ENCODE results near the gene WDR37.

WDR37 gene

DNA sequence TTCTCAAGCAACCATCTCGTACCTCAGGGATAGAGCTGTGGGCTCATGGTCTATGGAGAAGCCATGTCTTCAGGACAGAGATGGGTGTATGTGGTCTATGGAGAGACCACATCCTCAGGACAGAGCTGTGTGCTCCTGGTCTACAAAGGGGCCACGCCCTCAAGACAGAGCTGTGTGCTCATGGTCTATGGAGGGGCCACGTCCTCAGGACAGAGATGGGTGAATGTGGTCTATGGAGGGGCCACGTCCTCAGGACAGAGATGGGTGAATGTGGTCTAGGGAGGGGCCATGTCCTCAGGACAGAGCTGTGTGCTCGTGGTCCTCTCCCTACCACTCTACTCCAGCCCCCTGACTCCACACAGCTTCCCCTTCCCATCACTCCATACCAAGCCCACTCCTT, 117.8 kb downstream of the WDR37 start:
- no peak for DNase-seq (ENCODE audit: low spot score)
- TF ChIP-seq, protein P1, sequence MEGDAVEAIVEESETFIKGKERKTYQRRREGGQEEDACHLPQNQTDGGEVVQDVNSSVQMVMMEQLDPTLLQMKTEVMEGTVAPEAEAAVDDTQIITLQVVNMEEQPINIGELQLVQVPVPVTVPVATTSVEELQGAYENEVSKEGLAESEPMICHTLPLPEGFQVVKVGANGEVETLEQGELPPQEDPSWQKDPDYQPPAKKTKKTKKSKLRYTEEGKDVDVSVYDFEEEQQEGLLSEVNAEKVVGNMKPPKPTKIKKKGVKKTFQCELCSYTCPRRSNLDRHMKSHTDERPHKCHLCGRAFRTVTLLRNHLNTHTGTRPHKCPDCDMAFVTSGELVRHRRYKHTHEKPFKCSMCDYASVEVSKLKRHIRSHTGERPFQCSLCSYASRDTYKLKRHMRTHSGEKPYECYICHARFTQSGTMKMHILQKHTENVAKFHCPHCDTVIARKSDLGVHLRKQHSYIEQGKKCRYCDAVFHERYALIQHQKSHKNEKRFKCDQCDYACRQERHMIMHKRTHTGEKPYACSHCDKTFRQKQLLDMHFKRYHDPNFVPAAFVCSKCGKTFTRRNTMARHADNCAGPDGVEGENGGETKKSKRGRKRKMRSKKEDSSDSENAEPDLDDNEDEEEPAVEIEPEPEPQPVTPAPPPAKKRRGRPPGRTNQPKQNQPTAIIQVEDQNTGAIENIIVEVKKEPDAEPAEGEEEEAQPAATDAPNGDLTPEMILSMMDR (conservative IDR thresholded peaks at IDR 0.05; ENCODE audit: low read depth): no peak
- ChIA-PET CTCF (no interaction called here), POLR2A (ENCODE audit: low non-redundant PET) (no interaction called here)
- H3K27ac ChIP-seq: no peak overlapping the region

DNA sequence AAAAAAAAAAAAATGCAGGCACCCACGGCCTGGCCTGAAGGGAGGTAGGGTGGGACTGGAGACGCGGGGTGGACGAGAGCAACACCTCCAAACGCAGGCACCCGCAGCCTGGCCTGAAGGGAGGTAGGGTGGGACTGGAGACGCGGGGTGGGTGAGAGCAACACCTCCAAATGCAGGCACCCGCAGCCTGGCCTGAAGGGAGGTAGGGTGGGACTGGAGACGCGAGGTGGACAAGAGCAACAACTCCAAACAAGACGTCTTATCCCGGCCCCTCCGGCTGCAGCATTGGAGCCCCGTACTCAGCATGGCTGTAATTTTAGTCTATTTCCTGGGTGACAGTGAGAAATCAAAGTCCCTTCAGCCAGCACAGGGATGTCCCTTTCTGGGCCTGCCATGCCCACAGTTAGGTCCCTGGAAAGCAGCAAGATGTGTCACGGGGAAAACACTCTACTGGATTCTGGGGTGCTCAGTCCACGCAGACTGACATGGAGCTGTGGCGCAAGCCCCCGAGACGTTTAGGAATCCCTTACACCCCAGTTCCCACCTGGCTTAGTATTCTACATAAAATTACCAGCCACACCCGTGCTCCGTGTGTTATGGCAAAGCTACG, 119.9 kb downstream of the WDR37 start:
- CTCF ChIA-PET: no interaction called here
- POLR2A ChIA-PET (ENCODE audit: low non-redundant PET): no interaction called here
- DNase-seq (ENCODE audit: low spot score): no peak
- TF ChIP-seq, protein P1 (conservative IDR thresholded peaks at IDR 0.05; ENCODE audit: low read depth): no peak
- H3K27ac ChIP-seq: no peak overlapping the region

DNA sequence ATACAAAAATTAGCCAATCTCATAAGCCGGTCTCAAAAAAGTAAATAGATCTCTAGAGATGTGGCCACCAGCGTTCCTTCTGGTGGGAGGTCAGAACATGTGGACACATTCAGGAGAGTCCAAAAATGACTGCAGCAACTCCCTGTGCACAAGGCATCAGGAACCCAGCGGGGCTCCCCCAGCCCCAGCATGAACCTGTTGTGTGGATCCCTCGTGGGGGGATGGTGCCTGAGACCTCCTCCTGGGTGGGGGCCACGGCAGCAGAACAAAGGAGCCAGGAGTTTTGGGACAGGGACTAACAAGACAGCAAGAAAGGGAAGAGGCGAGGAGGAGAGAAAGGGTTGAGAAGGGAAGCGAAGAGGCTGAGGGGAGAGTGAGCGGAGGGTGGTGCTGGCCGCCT, 121.8 kb downstream of the WDR37 start:
- CTCF ChIA-PET: interaction anchor here (0.7 kb wide), 1 partner anchor 894 kb away, joined by 3 read pairs; no protein-coding TSS in a partner anchor
- POLR2A ChIA-PET (ENCODE audit: low non-redundant PET): no interaction called here
- no peak for DNase-seq (ENCODE audit: low spot score)
- TF ChIP-seq, protein P1 (conservative IDR thresholded peaks at IDR 0.05; ENCODE audit: low read depth): no peak
- H3K27ac ChIP-seq: no peak overlapping the region

DNA sequence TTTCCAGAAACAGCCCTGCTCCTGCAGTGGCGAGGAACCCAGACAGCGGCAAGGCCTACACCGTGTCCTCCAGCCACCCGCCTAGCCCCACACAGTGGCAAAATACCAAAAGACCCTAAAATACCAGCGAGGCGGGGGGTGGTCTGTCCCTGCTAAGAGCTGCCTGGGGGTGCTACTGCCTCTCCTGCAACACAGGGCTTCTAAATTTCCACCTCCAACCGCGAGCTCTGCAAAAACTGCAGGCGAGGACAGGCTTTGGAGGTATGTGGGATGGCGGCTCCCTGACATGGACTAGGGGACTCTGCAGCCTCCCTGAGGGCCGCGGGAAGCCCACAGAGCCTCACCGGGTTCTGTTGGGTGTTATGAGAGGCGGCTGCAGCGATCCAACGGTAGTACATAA, 122.3 kb downstream of the WDR37 start:
- no peak for DNase-seq (ENCODE audit: low spot score)
- H3K27ac ChIP-seq: no peak overlapping the region
- TF ChIP-seq, protein P1 (conservative IDR thresholded peaks at IDR 0.05; ENCODE audit: low read depth): no peak
- ChIA-PET POLR2A (ENCODE audit: low non-redundant PET) (no interaction called here), CTCF (interaction anchor here (0.6 to 0.7 kb wide), 2 partner anchors 550 to 893 kb away, joined by 3 to 5 read pairs; no protein-coding TSS in a partner anchor)

DNA sequence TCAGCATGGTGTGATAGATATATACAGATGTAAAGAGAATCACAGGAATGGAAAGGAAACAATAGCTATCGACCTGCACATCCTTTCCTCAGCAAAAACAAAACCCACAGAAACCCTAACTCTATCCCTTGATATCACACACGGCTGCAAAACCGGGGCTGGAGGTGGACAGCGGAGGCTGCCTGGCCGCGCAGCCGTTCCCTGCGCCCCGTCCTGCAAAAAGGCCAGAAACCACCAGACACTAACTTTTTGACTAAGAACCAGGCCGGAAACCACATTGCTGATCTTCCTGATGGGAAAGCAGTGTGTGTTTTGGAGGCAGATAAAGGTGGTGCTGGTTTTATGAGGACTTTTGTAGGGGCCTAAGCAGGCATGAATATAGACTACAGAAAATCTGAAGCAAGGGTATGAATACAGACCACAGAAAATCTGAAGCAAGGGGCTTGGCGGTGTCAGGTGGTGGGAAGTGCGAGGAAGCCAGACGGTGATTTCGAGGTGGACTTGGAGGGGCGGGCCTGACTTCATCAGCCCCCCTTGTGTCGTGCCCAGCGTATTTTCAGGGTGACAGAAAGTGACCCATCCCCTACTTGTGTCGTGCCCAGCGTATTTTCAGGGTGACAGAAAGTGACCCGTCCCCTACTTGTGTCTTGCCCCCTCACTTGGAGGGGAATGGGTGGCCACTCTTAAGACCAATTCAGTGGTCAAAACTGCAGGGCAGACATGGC, 123.3 kb downstream of the WDR37 start:
- CTCF ChIA-PET: no interaction called here
- DNase-seq (ENCODE audit: low spot score): no peak
- no peak overlapping the region for H3K27ac ChIP-seq
- POLR2A ChIA-PET (ENCODE audit: low non-redundant PET): no interaction called here
- TF ChIP-seq, protein P1 (conservative IDR thresholded peaks at IDR 0.05; ENCODE audit: low read depth): no peak

DNA sequence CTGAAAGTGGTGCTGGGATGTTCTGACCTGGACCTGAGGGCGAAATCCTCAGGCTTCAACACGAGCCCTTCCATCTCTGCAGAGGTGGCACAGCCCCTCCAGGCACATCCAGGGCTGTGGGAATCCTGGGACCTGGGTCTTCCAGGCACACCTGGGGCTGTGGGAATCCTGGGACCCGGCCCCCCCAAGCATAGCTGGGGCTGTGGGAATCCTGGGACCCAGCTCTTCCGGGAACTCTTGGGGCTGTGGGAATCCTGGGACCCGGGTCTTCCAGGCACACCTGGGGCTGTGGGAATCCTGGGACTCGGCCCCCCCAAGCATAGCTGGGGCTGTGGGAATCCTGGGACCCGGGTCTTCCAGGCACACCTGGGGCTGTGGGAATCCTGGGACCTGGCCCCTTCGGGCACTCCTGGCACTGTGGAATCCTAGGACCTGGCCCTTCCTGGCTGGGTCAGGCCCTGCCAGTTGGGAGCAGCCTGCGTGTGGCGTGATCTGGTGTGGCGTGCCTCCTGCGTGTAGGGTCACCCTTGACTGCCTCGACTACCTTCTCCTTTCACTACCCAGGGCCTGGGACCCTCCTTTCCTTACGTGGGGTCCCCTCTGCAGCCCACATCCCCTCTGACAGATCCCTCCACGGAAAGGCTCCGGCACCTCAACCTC, 124.0 kb downstream of the WDR37 start:
- TF ChIP-seq, protein P1 (conservative IDR thresholded peaks at IDR 0.05; ENCODE audit: low read depth): no peak
- DNase-seq (ENCODE audit: low spot score): no peak
- ChIA-PET CTCF (no interaction called here), POLR2A (ENCODE audit: low non-redundant PET) (no interaction called here)
- H3K27ac ChIP-seq: no peak overlapping the region

Measured in RWPE1 (cell line).